GM21786 (cell line): ENCODE measurements around the gene CMSS1.

Experiments used
- ATAC-seq: cut with Tn5 transposase; IDR thresholded peaks from one replicate; pipeline ENCODE4 v1.9.1; 2021; ENCODE audit not compliant: unreplicated experiment

Gene CMSS1

GRCh38 chr3:100010087-100010417 is 192.4 kb downstream of the CMSS1 start:
- ATAC-seq = no peak

GRCh38 chr3:100018806-100019205 is 201.1 kb downstream of the CMSS1 start:
- ATAC-seq = no peak

- ATAC-seq = no peak
Measured at GRCh38 chr3:100019719-100020118, 202.1 kb downstream of the CMSS1 start.

- ATAC-seq = no peak
Measured at GRCh38 chr3:100020876-100021644, 203.4 kb downstream of the CMSS1 start.

- no peak for ATAC-seq
Measured at GRCh38 chr3:100022506-100022905, 204.8 kb downstream of the CMSS1 start.

GRCh38 chr3:100023150-100023549 is 205.5 kb downstream of the CMSS1 start:
- ATAC-seq = no peak

GRCh38 chr3:100023595-100023994 is 205.9 kb downstream of the CMSS1 start:
- ATAC-seq = no peak

GRCh38 chr3:100024520-100025303 is 207.1 kb downstream of the CMSS1 start:
- no peak for ATAC-seq

- ATAC-seq = no peak
Measured at GRCh38 chr3:100027321-100027720, 209.7 kb downstream of the CMSS1 start.

- no peak for ATAC-seq
Measured at GRCh38 chr3:100029052-100029451, 211.4 kb downstream of the CMSS1 start.

GRCh38 chr3:100029689-100030088 is 212.0 kb downstream of the CMSS1 start:
- ATAC-seq = no peak

GRCh38 chr3:100030346-100030745 is 212.7 kb downstream of the CMSS1 start:
- ATAC-seq = no peak

- ATAC-seq = no peak
Measured at GRCh38 chr3:100030914-100031425, 213.3 kb downstream of the CMSS1 start.

- no peak for ATAC-seq
Measured at GRCh38 chr3:100032243-100032642, 214.6 kb downstream of the CMSS1 start.

- ATAC-seq = no peak
Measured at GRCh38 chr3:100033184-100033583, 215.5 kb downstream of the CMSS1 start.

- no peak for ATAC-seq
Measured at GRCh38 chr3:100033903-100034471, 216.3 kb downstream of the CMSS1 start.

GRCh38 chr3:100039075-100039474 is 221.4 kb downstream of the CMSS1 start:
- ATAC-seq = no peak

- ATAC-seq = no peak
Measured at GRCh38 chr3:100040451-100041225, 223.0 kb downstream of the CMSS1 start.

GRCh38 chr3:100041328-100041749 is 223.7 kb downstream of the CMSS1 start:
- ATAC-seq = no peak

GRCh38 chr3:100042166-100042981 is 224.7 kb downstream of the CMSS1 start:
- no peak for ATAC-seq
